Tibial nerve (tissue), 4 donors: Measurements from ENCODE around the gene TMEM253. TPM values are rescaled to one million over a fixed set of nuclear protein-coding genes. Genes with fewer than 3 reads are reported as not detected.

ENCODE experiments used
- DNase-seq, 2 donors: peaks; one replicate each; pipeline ENCODE4 v3.0.0-alpha.2; 2019; ENCODE audit warnings: low spot score in 2 of 2
- H3K27ac ChIP-seq, 4 donors: fragments of 200-600 bp; sonication (generic) in 3 of 4; one replicate each; pipeline ENCODE4 v1.5.1; 2017 to 2019; ENCODE audit warnings: mild to moderate bottlenecking in 1 of 4
- H3K27me3 ChIP-seq, 2 donors: fragments of 200-600 bp; sonication (generic) in 1 of 2; one replicate each; pipeline versions ENCODE4 v1.5.1 to v1.6.0; 2017 to 2019
- H3K36me3 ChIP-seq, 3 donors: fragments of 200-600 bp; sonication (generic); one replicate each; pipeline ENCODE4 v1.5.1; 2018 to 2019
- H3K4me1 ChIP-seq, 4 donors: fragments of 200-600 bp; sonication (generic) in 3 of 4; one replicate each; pipeline ENCODE4 v1.5.1; 2017 to 2019
- H3K4me3 ChIP-seq, 4 donors: fragments of 200-600 bp; sonication (generic) in 3 of 4; one replicate each; pipeline ENCODE4 v1.5.1; 2017 to 2019; ENCODE audit warnings: mild to moderate bottlenecking in 1 of 4, moderate library complexity in 1 of 4
- H3K9me3 ChIP-seq, 4 donors: fragments of 200-600 bp; sonication (generic) in 3 of 4; one replicate each; pipeline ENCODE4 v1.5.1; 2017 to 2019
- EP300 ChIP-seq, 2 donors: sonication (generic); formaldehyde crosslinking; IDR thresholded peaks; one replicate each; pipeline ENCODE4 v1.6.1; 2017; ENCODE audit warnings: antibody characterized with exemption in 2 of 2, mild to moderate bottlenecking in 1 of 2
- POLR2A ChIP-seq, 2 donors: fragments of 450-650 bp; IDR thresholded peaks; one replicate each; pipeline ENCODE4 v1.6.1; 2017; ENCODE audit warnings: antibody characterized with exemption in 2 of 2, mild to moderate bottlenecking in 2 of 2, moderate library complexity in 2 of 2
- WGBS, 2 donors: methylation state at CpG; one replicate each; pipeline ENCODE4 v1.1.5; 2018; 5-methylcytosine and 5-hydroxymethylcytosine counted together
- total RNA-seq, 4 donors: library from RNA; depleted of rRNA; stranded (reverse); fragments of >200 nt; gene quantifications; one replicate each; pipeline ENCODE4 v1.1.0, GENCODE V29; 2016
- TF ChIP-seq, protein P1 (sequence below), 5 experiments: fragments of 200-600 bp in 3 of 5; fragments of 450-650 bp in 2 of 5; sonication (generic) in 3 of 5; IDR thresholded peaks; one replicate each; pipeline ENCODE4 v1.5.1; 2016 to 2019; ENCODE audit warnings: antibody characterized with exemption in 5 of 5, mild to moderate bottlenecking in 3 of 5, moderate library complexity in 2 of 5

The TMEM253 gene
- total RNA-seq, 4 donors from 2014 or later: 0.44 to 0.63 TPM; not detected in 2

DNA sequence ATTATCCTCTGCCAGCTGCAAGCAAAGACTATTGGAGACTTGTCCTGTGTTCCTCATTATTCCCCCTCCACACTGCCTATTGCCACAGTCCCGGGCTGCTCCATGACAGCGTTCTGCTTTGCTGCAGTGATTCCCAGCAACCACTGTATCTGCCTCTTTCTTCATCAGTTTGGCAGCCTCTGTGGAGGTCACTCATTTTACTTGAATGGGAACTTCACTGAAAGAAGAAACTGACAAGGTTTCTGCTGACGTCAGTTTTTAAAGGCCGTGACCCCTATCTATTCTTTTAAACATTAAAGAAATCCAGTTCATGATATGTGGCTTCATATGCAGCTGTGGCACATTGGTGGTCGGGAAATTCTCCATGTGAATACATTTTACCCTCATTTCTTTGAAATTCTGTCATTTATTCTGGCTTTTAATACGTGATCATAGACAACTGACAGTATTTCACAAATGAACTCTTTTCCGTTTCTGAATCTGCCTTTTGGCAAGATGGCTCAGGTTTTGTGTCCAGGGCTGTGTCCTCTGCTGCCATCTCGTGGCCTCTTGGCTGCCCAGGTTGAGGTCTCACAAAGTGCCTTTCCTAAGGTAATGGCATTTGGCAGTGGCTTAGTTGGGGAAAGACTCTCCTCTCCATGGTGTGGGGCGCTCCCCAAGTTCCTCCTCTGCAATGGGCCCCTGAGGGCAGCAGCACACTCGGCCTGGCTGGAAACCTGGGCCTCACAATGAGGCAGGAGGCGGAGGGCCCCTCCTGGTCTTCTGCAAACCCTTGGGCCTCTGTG is 5.8 kb downstream of the TMEM253 start:
- H3K4me3 ChIP-seq: no peak overlapping the region
- peak overlapping the region; percentile 64 to 100 (median 96) for H3K27ac ChIP-seq
- H3K9me3 ChIP-seq: no peaks in the 10 kb centered on the region
- no peaks in the 10 kb centered on the region for H3K36me3 ChIP-seq
- WGBS, 2 donors: 11 to 13% methylated on average over 11 of the region's 11 CpGs
- peak; percentile 79 to 88 for DNase-seq
- H3K4me1 ChIP-seq: peaks cover 0 to 46% (median 36%) of the 10 kb centered on the region in 4 donors
- TF ChIP-seq, protein P1, sequence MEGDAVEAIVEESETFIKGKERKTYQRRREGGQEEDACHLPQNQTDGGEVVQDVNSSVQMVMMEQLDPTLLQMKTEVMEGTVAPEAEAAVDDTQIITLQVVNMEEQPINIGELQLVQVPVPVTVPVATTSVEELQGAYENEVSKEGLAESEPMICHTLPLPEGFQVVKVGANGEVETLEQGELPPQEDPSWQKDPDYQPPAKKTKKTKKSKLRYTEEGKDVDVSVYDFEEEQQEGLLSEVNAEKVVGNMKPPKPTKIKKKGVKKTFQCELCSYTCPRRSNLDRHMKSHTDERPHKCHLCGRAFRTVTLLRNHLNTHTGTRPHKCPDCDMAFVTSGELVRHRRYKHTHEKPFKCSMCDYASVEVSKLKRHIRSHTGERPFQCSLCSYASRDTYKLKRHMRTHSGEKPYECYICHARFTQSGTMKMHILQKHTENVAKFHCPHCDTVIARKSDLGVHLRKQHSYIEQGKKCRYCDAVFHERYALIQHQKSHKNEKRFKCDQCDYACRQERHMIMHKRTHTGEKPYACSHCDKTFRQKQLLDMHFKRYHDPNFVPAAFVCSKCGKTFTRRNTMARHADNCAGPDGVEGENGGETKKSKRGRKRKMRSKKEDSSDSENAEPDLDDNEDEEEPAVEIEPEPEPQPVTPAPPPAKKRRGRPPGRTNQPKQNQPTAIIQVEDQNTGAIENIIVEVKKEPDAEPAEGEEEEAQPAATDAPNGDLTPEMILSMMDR (IDR thresholded peaks at IDR 0.05): peak; percentile 81 to 89 (median 88)
- TF ChIP-seq EP300 (IDR thresholded peaks at IDR 0.05): peak in 1 of 2 donors; percentile 27
- TF ChIP-seq POLR2A (IDR thresholded peaks at IDR 0.05): no peak
- H3K27me3 ChIP-seq: no peaks in the 10 kb centered on the region

DNA sequence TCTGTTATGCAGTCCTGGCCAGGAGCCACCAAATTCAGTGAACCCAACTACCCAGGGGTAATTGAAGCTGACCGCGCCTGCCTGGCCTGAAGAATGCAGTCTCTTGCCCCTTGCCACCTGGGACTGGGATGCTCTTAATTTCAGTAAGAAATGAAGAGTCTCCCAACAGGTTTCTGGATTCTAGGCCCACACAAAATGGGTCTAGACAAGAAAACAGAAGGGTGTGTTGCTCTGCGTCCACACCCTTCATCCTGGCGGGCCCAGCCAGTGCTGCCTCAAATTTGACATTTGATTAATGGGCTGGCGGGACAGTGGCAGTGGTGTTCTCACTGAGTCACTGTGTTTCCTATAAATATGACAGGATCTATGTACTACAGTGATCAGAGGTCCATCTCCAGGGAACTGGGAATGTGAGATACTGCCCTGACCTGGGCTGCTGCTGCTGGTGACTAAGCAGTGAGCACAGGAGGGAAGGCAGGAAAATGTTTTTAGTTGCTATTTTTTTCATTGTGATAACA is 6.5 kb downstream of the TMEM253 start:
- Histone ChIP-seq H3K4me3 (no peak overlapping the region), H3K9me3 (no peaks in the 10 kb centered on the region), H3K4me1 (peaks cover 0 to 46% (median 36%) of the 10 kb centered on the region in 4 donors), H3K36me3 (no peaks in the 10 kb centered on the region), H3K27ac (peak overlapping the region; percentile 64 to 100 (median 96)), H3K27me3 (no peaks in the 10 kb centered on the region)
- DNase-seq: no peak
- 35 to 42% methylated on average over 5 of the region's 5 CpGs for WGBS, 2 donors
- TF ChIP-seq, protein P1 (IDR thresholded peaks at IDR 0.05): no peak
- no peak for TF ChIP-seq POLR2A (IDR thresholded peaks at IDR 0.05)
- no peak for TF ChIP-seq EP300 (IDR thresholded peaks at IDR 0.05)

DNA sequence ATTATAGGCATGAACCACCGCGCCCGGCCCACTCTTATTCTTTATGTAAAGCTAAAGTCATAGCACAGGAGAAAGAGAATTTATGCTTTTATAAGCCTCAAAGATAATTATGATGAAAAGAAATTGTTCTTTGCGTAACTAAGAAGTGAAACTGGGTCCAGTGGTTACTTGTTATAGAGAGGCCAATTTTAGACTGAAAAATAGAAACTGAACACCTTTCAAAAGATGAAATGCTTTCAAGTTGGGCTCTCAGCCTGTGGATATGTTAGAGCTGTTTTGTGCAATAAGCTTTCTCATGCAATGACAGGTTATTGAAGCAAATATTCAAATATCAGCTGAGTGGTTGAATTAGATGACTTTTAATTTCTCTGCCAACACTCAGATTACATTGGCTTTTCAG is 7.9 kb downstream of the TMEM253 start:
- 87 to 97% methylated on average over 4 of the region's 4 CpGs for WGBS, 2 donors
- TF ChIP-seq, protein P1 (IDR thresholded peaks at IDR 0.05): no peak
- TF ChIP-seq POLR2A (IDR thresholded peaks at IDR 0.05) (no peak), EP300 (IDR thresholded peaks at IDR 0.05) (no peak)
- peaks cover 0 to 34% (median 30%) of the 10 kb centered on the region in 4 donors for H3K4me1 ChIP-seq

DNA sequence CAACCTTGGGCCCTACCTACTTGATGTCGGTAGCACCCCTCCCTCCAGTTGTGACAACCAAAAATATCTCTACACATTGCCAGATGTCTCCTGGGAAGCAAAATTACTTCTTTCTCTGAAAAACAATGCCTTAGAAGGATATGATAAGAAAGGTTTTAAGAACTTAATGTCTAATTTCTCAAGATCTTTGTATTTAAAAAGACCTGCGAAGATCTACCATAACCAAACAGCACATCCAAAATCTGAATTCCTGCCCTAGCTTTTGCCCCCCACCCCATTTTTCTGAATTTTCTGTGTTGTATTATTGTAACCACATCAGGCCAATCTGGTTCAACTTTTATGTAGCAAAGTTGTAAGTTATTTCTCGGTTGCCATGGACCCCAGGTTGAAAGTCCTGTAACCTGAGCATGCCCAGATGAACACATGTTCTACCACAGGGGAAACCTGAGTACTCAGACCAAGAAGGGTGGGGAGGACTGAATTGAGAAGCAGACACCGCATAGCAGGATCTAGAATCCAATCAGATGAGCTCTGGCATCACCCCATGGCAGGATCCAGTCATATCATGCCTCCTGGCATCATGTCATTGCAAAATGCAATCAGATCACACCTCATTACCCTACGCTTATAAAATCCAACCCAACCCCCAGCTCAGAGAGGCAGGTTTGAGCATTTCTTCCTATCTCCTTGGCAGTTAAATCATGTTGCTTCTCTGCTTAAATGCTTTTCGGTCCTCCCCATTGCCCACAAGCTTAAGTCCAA is 8.7 kb downstream of the TMEM253 start:
- DNase-seq: no peak
- Histone ChIP-seq H3K9me3 (no peaks in the 10 kb centered on the region), H3K4me3 (no peak overlapping the region), H3K36me3 (no peaks in the 10 kb centered on the region), H3K4me1 (peaks cover 0 to 32% (median 30%) of the 10 kb centered on the region in 4 donors), H3K27me3 (no peaks in the 10 kb centered on the region), H3K27ac (no peak overlapping the region)
- TF ChIP-seq, protein P1 (IDR thresholded peaks at IDR 0.05): no peak
- TF ChIP-seq POLR2A (IDR thresholded peaks at IDR 0.05) (no peak), EP300 (IDR thresholded peaks at IDR 0.05) (no peak)
- 81 to 89% methylated on average over 6 of the region's 6 CpGs for WGBS, 2 donors

More for the DNA sequence above, 7.9 kb downstream of the TMEM253 start:
- Histone ChIP-seq H3K27ac (no peak overlapping the region), H3K9me3 (no peaks in the 10 kb centered on the region), H3K27me3 (no peaks in the 10 kb centered on the region), H3K36me3 (no peaks in the 10 kb centered on the region), H3K4me3 (no peak overlapping the region)
- DNase-seq: no peak
